ENCODE data around the gene ARHGAP11A.

DNA sequence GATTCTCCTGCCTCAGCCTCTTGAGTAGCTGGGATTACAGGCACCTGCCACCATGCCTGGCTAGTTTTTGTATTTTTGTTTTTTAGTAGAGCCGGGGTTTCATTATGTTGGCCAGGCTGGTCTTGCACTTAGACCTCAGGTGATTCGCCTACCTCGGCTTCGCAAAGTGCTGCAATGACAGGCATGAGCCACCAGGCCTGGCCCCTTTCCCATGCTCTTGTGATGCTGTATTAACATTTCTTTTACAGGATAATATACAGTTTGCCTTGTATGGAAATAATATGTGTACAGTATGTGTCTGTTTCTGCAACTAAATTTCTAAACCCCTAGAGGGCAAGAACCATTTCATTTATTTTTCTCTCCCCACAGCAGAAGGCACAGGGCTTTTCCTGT is 64.0 kb downstream of the ARHGAP11A start:
- TF ChIP-seq, protein P1, sequence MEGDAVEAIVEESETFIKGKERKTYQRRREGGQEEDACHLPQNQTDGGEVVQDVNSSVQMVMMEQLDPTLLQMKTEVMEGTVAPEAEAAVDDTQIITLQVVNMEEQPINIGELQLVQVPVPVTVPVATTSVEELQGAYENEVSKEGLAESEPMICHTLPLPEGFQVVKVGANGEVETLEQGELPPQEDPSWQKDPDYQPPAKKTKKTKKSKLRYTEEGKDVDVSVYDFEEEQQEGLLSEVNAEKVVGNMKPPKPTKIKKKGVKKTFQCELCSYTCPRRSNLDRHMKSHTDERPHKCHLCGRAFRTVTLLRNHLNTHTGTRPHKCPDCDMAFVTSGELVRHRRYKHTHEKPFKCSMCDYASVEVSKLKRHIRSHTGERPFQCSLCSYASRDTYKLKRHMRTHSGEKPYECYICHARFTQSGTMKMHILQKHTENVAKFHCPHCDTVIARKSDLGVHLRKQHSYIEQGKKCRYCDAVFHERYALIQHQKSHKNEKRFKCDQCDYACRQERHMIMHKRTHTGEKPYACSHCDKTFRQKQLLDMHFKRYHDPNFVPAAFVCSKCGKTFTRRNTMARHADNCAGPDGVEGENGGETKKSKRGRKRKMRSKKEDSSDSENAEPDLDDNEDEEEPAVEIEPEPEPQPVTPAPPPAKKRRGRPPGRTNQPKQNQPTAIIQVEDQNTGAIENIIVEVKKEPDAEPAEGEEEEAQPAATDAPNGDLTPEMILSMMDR (IDR thresholded peaks at IDR 0.05 in 2 of 3, conservative IDR thresholded peaks at IDR 0.05 in 1 of 3; ENCODE audit: borderline replicate concordance in 1 of 3, insufficient read depth in 1 of 3, low read depth in 2 of 3, low read length in 2 of 3): peak in 2 of 3 experiments; percentile 19 to 24; a peak in 4 of 6 replicates
- TF ChIP-seq SP1 (IDR thresholded peaks at IDR 0.05; ENCODE audit: low read depth) (no peak), POLR2A (IDR thresholded peaks at IDR 0.05; ENCODE audit: borderline replicate concordance, extremely low read depth, insufficient read depth, insufficient read length) (no peak), MAX (IDR thresholded peaks at IDR 0.05) (no peak), ELF1 (IDR thresholded peaks at IDR 0.05; ENCODE audit: borderline replicate concordance, low read depth) (no peak), EZH2phosphoT487 (IDR thresholded peaks at IDR 0.05; ENCODE audit: borderline replicate concordance) (no peak), EZH2 (IDR thresholded peaks at IDR 0.05) (no peak), RAD21 (IDR thresholded peaks at IDR 0.05; ENCODE audit: low read depth) (no peak), REST (IDR thresholded peaks at IDR 0.05; ENCODE audit: low read depth) (no peak)

Data from HCT116 (cell line).